ENCODE measurements around the gene ZNF610.
A peak's percentile ranks its signal among the peaks of the same experiment; 100 is the strongest.
"Not testable (repeated sequence)": the region's sequence is repeated elsewhere in the genome, so short reads cannot be mapped to it uniquely, and the experiment has no call there.

The ZNF610 gene

DNA sequence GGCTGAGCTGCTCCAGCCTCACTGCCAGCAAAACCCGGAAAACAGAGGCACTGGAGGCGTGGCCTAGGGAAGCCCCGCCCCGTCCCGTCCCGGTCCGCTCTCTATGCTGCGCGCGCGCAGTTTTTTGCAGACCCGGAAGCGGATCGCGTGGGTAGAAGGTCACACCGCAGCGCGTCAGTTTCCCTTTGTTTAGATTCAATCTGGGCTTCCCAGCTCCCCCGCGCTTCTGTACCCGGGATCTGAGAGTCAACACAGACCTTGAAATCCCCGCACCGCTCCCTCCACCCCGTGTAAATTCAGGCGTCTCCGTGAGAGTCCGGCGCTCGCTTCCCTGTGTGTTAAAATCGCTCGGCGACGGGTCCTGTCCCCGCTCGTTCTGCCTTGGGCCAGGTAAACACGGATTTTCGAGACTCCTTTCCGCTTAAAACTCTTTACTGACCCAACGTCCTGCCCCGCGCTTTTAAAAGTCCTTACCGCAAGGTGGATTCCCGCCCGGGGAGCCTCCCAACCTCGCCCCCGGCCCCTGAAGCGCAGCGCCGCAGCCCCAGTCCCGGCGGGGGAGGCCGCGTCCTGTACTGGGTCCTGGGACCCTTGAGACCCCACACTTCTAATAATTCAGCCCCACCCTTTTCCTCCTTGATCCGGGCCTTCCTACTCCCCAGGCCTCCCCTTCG is at the start of gene ZNF610:
Gene ZNF610, plus strand, starts transcription at position 127 of the 674 bp plus-strand sequence. CDS start 12,930 bp downstream, outside the sequence.
- DNase-seq (ENCODE audit: low read depth in 1 of 2, low spot score in 1 of 2), result peak; percentile 71 to 76

DNA sequence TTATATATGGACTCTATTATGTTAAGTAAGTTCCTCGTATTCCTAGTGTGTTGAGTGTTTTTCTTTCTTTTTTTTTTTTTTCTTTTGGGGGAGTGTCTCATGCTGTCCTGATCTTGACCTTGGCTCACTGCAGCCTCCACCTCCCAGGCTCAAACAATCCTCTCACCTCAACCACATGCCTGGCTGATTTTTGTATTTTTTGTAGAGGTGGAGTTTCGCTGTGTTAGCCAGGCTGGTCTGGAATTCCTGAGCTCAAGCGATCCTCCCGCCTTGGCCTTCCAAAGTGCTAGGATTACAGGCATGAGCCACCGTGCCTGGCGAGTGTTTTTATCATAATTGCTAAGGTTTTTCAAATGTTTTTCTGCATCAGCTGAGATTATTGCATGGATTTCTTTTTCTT is 49.8 kb upstream of the ZNF610 start:
- DNase-seq (ENCODE audit: low read depth in 1 of 2, low spot score in 1 of 2), result no peak

DNA sequence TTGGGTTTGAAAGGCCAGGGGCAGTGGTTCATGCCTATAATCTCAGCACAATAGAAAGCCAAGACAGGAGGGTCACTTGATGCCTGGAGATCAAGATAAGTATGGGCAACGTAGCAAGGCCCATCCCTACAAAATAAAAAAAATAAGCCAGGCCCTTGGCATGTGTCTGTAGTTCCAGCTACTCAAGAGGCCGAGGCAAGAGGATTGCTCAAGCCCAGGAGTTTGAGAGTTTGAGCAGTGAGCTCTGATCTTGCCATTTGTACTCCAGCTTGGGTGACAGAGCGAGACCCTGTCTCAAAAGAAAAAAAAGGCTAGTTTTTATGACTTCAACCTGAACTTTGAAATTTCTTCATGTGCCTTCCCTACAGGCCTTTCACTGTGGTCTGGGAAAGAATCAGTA is 44.3 kb upstream of the ZNF610 start:
- no peak for DNase-seq (ENCODE audit: low read depth in 1 of 2, low spot score in 1 of 2)

DNA sequence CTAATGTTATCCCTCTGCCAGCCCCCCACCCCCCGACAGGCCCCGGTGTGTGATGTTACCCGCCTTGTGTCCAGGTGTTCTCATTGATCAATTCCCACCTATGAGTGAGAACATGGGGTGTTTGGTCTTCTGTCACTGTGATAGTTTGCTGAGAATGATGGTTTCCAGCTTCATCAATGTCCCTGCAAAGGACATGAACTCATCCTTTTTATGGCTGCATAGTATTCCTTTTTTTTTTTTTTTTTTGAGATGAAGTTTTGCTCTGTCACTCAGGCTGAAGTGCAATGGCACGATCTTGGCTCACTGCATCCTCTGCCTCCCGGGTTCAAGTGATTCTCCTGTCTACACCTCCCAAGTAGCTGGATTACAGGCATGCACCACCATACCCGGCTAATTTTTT is 43.1 kb upstream of the ZNF610 start:
- DNase-seq (ENCODE audit: low read depth in 1 of 2, low spot score in 1 of 2), result not testable (repeated sequence)

DNA sequence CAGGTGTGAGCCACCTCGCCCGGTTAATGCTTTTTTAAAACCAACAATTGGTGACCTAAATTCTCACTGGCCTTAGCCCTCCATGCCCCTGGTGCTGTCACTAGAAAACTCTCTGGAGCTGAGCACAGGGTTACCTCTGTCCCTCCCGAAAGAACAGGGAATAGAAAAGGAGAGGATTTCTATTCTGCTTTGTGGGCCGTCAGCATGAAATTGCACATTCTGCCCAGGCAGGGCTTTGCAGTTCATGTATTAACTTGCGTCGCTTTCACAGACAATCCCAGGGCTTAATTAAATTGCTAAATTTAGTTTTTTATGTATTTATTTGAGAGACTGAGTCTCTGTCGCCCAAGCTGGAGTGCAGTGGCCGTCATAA is 39.7 kb upstream of the ZNF610 start:
- no peak for DNase-seq (ENCODE audit: low read depth in 1 of 2, low spot score in 1 of 2)

DNA sequence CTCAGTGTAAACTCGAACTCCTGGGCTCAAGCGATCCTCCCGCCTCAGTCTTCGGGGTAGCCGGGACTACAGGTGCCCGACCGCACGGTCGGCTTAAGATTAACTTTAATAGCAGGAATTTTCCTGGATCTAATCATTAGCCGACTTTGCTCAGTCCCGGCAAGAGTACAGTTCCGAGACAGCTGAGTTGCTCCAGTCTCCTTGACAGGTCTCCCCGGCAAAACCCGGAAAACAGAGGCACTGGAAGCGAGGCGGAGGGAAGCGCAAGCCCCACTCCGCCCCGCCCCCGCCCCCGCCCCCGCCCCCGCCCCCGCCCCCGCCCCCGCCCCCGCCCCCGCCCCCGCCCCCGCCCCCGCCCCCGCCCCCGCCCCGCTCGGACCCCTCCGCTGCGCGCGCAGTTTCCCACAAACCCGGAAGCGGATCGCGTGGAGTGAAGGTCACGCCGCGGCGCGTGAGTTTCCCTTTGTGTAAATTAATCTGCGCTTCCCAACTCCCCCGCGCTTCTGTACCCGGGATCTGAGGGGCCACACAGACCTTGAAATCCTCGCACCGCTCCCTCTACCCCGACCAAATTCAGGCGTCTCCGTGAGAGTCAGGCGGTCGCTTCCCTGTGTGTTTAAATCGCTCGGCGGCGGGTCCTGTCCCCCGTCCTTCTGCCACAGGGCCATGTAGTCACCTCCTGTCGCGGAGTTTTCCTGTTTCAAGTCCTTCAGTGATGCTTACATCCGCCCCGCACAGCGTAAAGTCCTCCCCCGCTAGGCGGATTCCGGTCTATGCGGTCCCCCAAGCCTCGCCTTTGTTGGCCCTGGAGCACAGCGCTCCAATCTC is 39.1 kb upstream of the ZNF610 start, which contains the start of gene ZNF480:
Gene ZNF480, plus strand, starts transcription at position 397 of the 828 bp plus-strand sequence. CDS start 3,244 bp downstream, outside the sequence.
- DNase-seq (ENCODE audit: low read depth in 1 of 2, low spot score in 1 of 2), result peak; percentile 75 to 81

DNA sequence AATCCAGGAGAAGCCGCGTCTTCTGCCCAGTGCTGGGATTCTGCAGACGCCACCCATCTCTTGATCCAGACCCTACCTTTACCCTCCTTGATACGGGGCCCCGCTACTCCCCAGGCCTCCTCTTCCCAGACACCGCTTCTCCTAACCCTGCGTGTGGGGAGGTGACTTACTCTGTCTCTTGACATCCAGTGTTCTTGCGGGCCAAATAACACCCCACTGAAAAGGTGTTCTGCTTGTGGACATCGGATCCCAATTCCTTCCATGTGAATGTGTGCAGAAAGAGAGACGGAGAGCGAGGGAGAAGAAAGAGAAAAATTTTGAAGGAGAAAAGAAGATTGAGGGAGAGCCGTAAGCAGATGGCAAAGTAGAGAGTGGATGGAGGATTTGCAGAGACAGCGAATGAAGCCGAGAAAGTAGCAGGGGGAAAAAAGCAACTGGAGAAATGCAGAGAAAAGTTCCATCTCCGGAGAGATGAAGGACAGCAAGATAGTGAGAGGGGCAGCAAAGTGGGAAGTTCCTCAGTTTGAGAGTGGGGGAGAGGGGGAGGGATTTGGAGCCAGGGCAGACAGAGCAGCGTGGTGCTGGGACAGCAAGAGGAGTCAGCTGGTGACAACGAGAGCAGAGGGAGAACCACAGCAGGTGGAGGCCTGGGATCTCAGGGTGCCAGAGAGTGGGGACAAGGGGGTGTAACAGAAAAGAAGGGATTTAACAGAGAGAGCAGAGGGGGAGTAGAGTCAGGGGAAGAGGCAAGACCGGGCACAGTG is 38.3 kb upstream of the ZNF610 start:
- DNase-seq (ENCODE audit: low read depth in 1 of 2, low spot score in 1 of 2), result no peak

DNA sequence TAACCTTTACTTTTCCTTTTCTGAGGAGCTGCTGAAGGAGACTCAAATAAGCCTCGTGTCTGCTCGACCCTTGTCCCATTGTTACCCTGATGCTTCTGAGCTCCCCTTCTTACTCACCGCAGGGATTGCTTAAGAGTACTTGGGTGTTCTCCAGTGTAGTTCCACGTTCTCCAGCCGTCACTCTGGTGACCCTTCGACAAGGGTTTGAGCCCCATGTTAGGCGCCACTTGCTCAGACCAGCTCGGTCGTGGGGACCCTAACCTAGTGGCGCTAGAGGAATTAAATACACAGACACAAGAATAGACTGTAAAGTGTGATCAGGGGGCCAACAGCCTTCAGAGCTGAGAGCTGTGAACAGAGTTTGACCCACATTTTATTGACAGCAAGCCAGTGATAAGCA is 28.8 kb upstream of the ZNF610 start:
- no peak for DNase-seq (ENCODE audit: low read depth in 1 of 2, low spot score in 1 of 2)

DNA sequence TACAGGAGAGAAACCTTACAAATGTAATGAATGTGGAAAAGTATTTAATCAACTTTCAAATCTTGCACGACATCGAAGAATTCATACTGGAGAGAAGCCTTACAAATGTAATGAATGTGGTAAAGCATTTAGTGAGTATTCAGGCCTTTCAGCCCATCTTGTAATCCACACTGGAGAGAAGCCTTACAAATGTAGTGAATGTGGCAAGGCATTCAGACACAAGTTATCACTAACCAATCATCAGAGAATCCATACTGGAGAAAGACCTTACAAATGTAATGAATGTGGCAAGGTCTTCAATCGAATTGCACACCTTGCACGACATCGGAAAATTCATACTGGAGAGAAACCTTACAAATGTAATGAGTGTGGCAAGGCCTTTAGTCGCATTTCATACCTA is 13.6 kb upstream of the ZNF610 start:
- no peak for DNase-seq (ENCODE audit: low read depth in 1 of 2, low spot score in 1 of 2)

DNA sequence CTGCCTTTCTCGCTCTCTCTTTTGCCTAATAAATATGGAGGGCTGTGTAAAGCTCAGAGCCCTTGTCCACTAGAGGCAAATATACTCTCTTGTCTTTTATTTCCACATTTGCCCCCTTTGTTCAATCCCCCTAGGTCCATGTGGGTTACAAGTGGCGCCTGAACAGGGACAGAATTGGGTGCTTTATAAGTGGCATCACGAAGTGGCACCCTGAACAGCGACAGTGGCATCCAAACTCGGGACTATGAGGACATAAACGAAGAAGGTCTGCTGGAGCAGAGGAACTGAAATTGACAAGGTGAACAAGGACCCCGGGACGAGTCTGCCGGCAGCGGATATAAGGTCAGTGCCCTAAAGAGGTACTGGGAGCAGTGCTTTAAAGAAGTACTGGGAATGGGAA is 4.3 kb upstream of the ZNF610 start:
- DNase-seq (ENCODE audit: low read depth in 1 of 2, low spot score in 1 of 2), result no peak

DNA sequence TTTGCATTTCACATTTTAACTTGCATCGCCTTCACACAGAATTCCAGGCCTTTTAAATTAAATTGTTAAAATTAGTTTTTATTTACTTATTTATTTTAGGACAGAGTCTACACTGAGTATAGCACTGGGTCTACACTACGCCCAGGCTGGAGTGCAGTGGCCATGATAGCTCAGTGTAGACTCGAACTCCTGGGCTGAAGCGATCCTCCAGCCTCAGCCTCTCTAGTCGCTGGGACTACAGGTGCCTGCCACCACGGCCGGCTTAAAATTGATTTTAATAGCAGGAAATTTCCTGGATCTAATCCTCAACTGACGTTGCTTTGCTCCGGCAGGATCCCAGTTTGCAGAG is 301 bp upstream of the ZNF610 start:
- DNase-seq (ENCODE audit: low read depth in 1 of 2, low spot score in 1 of 2), result no peak

DNA sequence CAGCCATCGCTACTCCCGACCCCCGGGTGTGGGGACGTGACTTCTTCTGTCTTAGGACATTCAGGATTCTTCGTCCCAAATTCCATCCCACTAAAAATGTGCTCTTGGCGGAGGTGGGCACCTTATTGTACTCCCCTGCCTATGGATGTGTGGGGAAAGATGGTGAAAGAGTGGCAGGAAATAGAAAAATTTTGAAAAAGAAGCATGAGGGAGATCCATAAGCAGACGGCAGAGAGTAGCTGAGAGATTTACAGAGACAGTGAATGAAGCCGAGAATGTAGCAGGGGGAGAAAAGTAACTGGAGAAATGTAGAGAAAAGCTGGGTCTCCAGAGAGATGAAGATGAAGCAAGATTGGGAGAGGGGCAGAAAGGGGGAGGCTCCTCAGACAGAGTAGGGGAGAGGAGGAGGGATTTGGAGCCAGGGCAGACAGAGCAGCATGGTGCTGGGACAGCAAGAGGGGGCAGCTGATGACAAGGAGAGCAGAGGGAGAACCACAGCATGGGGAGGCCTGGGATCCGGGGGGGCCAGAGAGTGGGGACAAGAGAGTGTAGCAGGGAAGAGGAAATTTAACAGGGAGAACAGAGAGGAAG is 843 bp downstream of the ZNF610 start:
- no peak for DNase-seq (ENCODE audit: low read depth in 1 of 2, low spot score in 1 of 2)

DNA sequence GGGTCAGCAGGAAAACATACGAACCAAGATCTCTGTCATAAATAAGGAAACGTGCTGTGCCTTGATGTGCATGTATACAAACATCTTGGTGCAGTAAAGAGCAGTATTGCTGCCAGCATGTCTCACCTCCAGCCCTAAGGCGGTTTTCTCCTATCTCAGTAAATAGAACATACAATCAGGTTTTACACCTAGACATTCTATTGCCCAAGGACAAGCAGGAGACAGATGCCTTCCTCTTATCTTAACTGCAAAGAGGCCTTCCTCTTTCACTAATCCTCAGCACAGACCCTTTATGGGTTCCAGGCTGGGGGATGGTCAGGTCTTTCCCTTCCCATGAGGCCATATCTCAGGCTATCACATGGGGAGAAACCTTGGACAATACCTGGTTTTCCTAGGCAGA is 3.0 kb downstream of the ZNF610 start:
- DNase-seq (ENCODE audit: low read depth in 1 of 2, low spot score in 1 of 2), result not testable (repeated sequence)

DNA sequence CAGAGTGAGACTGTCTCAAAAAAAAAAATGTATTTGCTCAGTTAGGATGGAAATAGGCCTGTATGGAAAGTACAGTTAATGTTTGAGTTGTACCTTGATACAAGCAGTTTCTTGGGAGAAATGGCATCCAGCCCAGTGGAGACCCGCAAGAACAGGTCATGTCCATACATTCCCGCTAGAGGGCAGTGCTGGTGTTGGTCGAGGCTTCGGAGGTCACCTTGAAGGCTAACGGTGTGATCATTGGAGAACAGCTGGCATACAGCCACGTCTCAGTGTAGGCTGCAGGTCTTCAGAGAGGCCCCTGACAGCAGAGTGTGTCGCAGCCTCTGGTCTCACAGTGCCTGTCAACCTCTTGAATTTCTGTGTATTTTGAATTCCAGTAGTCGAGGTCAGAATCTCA is 7.5 kb downstream of the ZNF610 start:
- DNase-seq (ENCODE audit: low read depth in 1 of 2, low spot score in 1 of 2), result peak in 1 of 2 donors; percentile 21

DNA sequence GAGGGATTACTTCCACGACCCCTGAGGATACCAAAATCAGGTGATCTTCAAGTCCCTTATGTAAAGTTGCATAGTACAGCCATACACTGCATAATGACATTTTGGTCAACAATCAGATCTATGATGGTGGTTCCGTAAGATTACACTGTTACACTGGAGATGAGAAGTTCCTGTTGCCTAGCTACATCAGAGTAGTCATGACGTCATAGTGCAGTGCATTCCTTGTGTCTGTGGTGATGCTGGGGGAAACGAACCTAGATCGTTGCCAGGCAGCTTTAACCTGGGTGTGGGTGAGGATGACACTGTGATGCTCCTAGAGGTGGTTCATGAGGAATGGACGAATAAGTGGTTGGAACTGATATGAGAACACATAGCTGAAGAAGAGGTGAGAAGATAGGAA is 9.1 kb downstream of the ZNF610 start:
- DNase-seq (ENCODE audit: low read depth in 1 of 2, low spot score in 1 of 2), result no peak

DNA sequence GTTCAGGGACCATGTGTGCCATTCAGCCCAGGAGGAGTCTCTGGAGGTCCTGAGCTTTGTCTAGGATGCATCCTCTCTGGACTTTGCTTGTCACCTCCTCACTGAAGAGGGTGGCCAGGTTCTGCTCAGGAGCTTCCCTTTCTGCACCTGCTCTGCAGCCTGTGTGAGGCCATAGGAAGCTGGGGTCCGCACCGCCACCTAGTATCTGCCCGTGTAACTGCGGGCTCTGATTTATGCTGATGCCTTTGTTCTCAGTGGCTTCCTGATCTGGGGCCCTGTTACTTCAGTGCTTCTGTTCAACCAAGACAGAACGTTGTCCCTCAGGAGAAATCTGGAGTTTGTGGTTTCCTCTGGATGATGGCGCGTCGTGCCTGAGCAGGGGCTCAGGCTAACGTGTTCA is 15.5 kb downstream of the ZNF610 start:
- DNase-seq (ENCODE audit: low read depth in 1 of 2, low spot score in 1 of 2), result no peak

DNA sequence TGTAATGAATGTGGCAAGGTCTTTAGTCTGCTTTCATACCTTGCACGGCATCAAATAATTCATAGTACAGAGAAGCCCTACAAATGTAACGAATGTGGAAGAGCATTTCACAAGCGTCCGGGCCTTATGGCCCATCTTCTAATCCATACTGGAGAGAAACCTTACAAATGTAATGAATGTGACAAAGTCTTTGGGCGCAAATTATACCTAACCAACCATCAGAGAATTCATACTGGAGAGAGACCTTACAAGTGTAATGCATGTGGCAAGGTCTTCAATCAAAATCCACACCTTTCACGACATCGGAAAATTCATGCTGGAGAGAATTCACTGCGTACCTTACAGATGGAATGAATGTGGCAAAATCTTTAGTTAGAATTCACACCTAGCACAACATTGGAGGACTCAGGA is 30.4 kb downstream of the ZNF610 start:
- DNase-seq (ENCODE audit: low read depth in 1 of 2, low spot score in 1 of 2), result no peak

DNA sequence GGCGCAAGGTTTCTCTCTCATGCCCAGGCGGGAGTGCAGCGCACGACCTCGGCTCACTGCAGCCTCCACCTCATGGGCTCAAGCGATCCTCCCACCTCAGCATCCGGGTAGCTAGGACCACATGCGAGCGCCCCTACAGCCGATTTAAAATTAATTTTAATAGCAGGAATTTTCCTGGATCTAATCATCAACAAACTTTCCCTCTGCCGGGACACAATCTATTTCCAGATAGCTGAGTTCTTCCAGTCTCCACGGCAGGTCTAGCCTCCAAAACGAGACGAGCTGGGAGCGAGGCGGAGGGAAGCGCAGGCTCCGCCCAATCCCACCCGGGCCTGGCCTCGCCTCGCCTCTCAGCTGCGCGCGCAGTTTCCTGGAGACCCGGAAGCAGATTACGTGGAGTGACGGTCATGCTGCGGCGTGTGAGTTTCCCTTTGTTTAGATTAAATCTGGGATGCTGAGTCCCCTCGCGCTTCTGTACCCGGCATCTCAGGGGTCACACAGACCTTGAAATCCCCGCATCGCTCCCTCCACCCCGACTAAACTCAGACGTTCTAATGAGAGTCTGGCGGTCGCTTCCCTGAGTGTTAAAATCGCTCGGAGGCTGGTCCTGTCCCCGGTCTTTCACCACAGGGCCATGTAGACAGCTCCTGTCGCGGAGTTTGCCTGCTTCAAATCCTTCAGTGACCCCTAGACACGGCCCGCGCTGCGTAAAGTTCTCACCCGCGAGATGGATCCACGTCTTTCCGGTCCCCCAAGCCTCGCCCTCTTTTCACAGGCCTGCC is 33.7 kb downstream of the ZNF610 start, which contains the start of gene ZNF880:
Gene ZNF880, plus strand, starts transcription at position 365 of the 782 bp plus-strand sequence. Its CDS starts 43 bp downstream, at position 408.
- peak; percentile 81 to 84 for DNase-seq (ENCODE audit: low read depth in 1 of 2, low spot score in 1 of 2)

DNA sequence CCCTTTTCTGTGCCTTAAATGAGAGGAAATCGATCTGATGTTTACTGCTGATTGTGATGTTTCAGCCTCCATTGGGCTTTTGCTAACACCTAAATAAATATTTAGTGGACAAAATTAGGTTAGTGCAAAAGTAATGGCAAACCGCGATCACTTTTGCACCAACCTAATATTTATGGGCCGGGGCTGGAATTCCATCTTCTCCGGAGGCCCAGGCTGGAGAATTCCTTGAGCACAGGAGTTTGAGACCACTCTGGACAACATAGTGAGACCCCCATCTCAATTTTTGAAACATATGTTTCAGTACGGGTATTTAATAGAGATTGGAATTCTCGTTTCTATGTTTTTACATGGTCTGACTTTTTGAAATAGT is 34.3 kb downstream of the ZNF610 start:
- no peak for DNase-seq (ENCODE audit: low read depth in 1 of 2, low spot score in 1 of 2)

DNA sequence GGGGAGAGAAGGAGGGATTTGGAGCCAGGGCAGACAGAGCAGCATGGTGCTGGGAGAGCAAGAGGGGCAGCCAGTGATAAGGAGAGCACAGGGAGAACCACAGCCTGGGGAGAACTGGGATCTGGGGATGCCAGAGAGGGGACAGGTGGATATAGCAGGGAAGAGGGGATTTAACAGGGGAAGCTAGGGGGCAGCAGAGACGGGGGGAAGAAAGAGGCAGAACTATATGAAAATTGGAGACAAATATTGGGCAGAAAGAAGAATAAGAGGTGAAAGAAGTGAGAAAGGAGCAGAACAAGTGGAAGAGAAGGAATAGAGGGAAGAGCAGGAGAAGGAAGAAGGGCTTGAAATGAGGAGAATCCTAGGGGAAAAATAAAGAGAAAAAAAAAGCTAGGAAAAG is 55.1 kb downstream of the ZNF610 start:
- no peak for DNase-seq (ENCODE audit: low read depth in 1 of 2, low spot score in 1 of 2)

Measured in activated T-helper 1 cell treated with anti-CD3 and anti-CD28 coated beads, Interleukin-2, amount 50 U/mL, for 16 hours (primary cell).